ENCODE results near the gene PANX3. TPM values are rescaled to one million over a fixed set of nuclear protein-coding genes. Genes with fewer than 3 reads are reported as not detected.

Gene PANX3
- total RNA-seq, 1 donor from 2014 or later: not detected

DNA sequence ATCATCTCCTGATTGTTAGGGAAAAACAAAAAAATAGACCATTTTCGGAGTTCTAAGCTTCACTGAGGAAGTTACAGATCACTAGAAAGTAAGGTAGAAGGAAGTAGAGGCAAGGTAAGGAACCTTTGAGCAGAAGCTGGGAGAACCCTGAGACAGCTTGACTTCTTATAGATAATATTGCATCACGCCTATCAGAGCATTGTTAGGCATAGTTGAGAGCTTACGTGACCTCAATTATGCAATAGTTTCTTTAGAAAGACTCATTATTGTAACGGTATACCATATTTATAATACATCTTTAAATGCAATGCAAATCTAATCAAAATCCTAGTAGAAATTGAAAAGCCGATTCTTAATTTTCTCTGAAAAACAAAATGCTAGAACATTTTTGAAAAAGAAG lies 16.3 kb downstream of the PANX3 start:
- DNase-seq (ENCODE audit: low read depth): no peak
- TF ChIP-seq CTCF (conservative IDR thresholded peaks at IDR 0.05; ENCODE audit: low read depth, low read length): no peak
- no peak overlapping the region for H3K4me3 ChIP-seq (ENCODE audit: low read depth, low read length)

DNA sequence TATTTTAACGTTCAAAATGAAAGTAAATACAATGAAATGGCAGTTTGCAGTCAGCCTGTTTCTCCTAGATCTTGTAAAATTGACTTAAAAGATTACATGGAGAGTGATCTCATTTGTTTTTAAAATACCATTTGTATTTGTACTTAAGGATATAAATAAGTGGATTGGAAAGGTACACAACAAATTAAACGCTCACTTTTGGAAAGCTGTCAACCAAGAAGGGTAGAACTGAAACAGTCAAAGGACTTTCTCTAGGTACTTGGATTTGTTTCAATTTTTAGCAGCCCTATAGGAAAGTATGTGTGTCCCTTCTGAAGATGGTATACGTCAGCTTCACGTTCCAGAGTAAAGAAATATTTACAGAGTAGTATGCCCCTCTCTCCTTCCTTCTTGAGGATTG lies 18.7 kb downstream of the PANX3 start:
- H3K4me3 ChIP-seq (ENCODE audit: low read depth, low read length): no peak overlapping the region
- DNase-seq (ENCODE audit: low read depth): no peak
- no peak for TF ChIP-seq CTCF (conservative IDR thresholded peaks at IDR 0.05; ENCODE audit: low read depth, low read length)

- DNase-seq (ENCODE audit: low read depth): no peak
- H3K4me3 ChIP-seq (ENCODE audit: low read depth, low read length): no peak overlapping the region
- peak; percentile 50 for TF ChIP-seq CTCF (conservative IDR thresholded peaks at IDR 0.05; ENCODE audit: low read depth, low read length)
Observed at GRCh38 chr11:124633355-124633754, 22.1 kb downstream of the PANX3 start.

GRCh38 chr11:124635932-124636331 lies 24.7 kb downstream of the PANX3 start:
- no peak for DNase-seq (ENCODE audit: low read depth)
- H3K4me3 ChIP-seq (ENCODE audit: low read depth, low read length): no peak overlapping the region
- no peak for TF ChIP-seq CTCF (conservative IDR thresholded peaks at IDR 0.05; ENCODE audit: low read depth, low read length)

DNA sequence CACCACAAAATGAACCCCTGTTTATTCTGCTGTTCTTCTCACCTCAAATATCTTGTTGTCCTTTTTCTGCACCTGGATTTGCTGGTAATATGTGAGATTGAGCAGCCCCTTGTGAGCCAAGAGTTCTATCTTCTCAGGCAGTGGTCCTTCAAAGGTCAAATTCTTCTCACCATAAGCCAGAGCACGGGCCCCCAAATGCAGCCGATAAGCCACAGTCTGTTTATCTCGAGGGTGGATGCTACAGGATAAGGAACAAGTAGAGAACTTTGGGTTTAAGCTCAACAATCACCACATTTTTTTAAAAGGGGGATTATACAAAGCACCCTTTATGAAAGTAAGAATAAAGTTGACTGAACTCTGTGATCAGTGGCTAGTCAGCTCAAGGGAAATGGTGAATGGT lies 27.3 kb downstream of the PANX3 start:
- DNase-seq (ENCODE audit: low read depth): no peak
- no peak for TF ChIP-seq CTCF (conservative IDR thresholded peaks at IDR 0.05; ENCODE audit: low read depth, low read length)
- no peak overlapping the region for H3K4me3 ChIP-seq (ENCODE audit: low read depth, low read length)

DNA sequence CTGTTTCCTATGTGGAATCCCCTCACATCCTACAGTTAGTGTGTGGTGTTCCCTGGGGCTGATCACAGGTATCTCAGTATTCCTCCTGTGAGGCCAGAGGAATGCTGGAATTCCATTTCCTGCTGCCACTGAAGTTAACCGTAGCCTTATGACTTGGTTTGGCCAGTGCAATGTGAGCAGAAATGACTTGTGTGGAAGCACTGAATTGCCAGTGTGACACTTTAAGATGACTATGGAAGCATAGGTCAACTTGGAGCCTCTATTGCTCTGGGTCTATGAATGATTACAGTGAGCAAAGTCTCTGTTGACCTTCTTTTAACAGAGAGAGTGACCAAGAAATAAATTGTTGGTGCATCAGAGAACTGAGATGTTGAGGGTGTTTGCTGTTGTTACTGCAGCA lies 28.0 kb downstream of the PANX3 start:
- no peak for TF ChIP-seq CTCF (conservative IDR thresholded peaks at IDR 0.05; ENCODE audit: low read depth, low read length)
- DNase-seq (ENCODE audit: low read depth): no peak
- no peak overlapping the region for H3K4me3 ChIP-seq (ENCODE audit: low read depth, low read length)

DNA sequence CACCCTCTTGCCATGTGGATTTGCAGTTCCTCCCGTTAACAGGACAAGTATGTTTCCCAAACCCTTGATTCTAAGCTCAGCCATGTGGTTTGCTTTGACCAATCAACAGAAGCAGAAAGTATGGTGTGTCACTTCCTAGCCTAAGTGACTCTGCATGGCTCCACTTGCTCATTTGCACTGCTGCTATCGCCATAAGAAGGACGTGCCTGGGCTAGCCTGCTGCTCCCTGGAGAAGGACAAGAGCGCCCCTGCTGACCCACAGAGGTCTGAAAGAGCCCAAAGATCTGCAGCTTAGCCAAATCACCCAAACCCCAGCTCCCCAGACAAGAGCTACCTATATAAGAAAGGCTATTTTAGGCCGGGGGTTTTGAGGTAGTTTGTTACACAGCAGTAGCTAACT lies 29.4 kb downstream of the PANX3 start:
- H3K4me3 ChIP-seq (ENCODE audit: low read depth, low read length): no peak overlapping the region
- no peak for DNase-seq (ENCODE audit: low read depth)
- no peak for TF ChIP-seq CTCF (conservative IDR thresholded peaks at IDR 0.05; ENCODE audit: low read depth, low read length)

Data from epithelial cell of proximal tubule (primary cell).